Measurements from ENCODE around the gene KRT7. TPM values are rescaled to one million over a fixed set of nuclear protein-coding genes. Genes with fewer than 3 reads are reported as not detected.

Gene KRT7
- total RNA-seq, 1 donor from 2014 or later, result 768 TPM

- DNase-seq (ENCODE audit: low read depth), result no peak
- H3K4me3 ChIP-seq (ENCODE audit: low read depth, low read length), result no peak overlapping the region
- no peak for TF ChIP-seq CTCF (conservative IDR thresholded peaks at IDR 0.05; ENCODE audit: low read depth, low read length)
Observed at GRCh38 chr12:52260361-52261207, 27.5 kb downstream of the KRT7 start.

GRCh38 chr12:52261208-52261484 is 28.1 kb downstream of the KRT7 start:
- H3K4me3 ChIP-seq (ENCODE audit: low read depth, low read length), result no peak overlapping the region
- no peak for TF ChIP-seq CTCF (conservative IDR thresholded peaks at IDR 0.05; ENCODE audit: low read depth, low read length)
- DNase-seq (ENCODE audit: low read depth), result no peak

GRCh38 chr12:52262286-52262685 is 29.2 kb downstream of the KRT7 start:
- TF ChIP-seq CTCF (conservative IDR thresholded peaks at IDR 0.05; ENCODE audit: low read depth, low read length), result no peak
- DNase-seq (ENCODE audit: low read depth), result no peak

GRCh38 chr12:52263761-52264434 is 30.9 kb downstream of the KRT7 start:
- DNase-seq (ENCODE audit: low read depth), result no peak
- TF ChIP-seq CTCF (conservative IDR thresholded peaks at IDR 0.05; ENCODE audit: low read depth, low read length), result no peak
- no peak overlapping the region for H3K4me3 ChIP-seq (ENCODE audit: low read depth, low read length)

More at GRCh38 chr12:52262286-52262685, 29.2 kb downstream of the KRT7 start:
- no peak overlapping the region for H3K4me3 ChIP-seq (ENCODE audit: low read depth, low read length)

GRCh38 chr12:52264435-52264825 is 31.4 kb downstream of the KRT7 start:
- TF ChIP-seq CTCF (conservative IDR thresholded peaks at IDR 0.05; ENCODE audit: low read depth, low read length), result no peak
- no peak overlapping the region for H3K4me3 ChIP-seq (ENCODE audit: low read depth, low read length)
- no peak for DNase-seq (ENCODE audit: low read depth)

- TF ChIP-seq CTCF (conservative IDR thresholded peaks at IDR 0.05; ENCODE audit: low read depth, low read length), result no peak
- no peak overlapping the region for H3K4me3 ChIP-seq (ENCODE audit: low read depth, low read length)
- DNase-seq (ENCODE audit: low read depth), result no peak
Observed at GRCh38 chr12:52266514-52266913, 33.5 kb downstream of the KRT7 start.
